HG03175 (cell line): ENCODE measurements around the gene ETAA1.

ENCODE experiments used
- ATAC-seq: cut with Tn5 transposase; IDR thresholded peaks from one replicate; pipeline ENCODE4 v1.9.1; 2021; ENCODE audit warnings: mild to moderate bottlenecking, moderate library complexity; ENCODE audit not compliant: unreplicated experiment

Gene ETAA1

DNA sequence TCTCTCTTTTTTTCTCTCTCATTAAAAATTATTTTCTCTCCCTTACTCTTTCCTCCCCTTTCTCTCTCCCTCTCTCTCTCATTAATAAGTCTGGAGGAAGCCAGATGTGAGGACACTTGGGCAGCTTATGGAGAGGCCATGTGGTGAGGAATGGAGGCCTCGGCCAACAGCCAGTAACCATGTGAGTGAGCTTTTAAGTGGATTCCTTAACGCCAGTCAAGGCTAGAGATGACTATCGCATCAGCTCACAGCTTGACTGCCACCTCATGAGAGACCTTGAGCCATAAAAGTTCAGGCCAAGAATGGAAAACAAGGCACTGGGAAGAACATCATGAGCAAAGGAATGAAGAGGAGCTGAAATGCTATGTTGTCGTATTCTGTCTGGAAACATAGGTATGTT, 39.1 kb downstream of the ETAA1 start:
- no peak for ATAC-seq

DNA sequence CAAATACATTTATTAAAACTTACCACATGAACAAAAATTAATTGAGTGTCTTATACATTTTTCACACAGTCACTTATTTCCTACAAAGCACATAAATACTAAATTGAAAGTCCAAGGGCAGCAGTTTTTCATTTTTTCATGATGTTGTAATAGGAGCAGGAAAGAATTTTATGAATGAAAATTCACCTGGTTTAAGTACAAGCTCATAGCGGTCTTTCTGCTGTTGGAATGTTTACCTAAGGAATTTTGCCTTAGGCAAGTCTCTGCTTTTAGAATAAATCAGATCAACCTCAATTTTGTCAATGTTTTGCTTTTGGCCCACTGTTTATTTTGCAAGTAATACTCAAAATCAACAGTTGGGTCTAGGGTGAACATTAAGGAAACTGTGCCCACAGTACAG, 40.0 kb downstream of the ETAA1 start:
- no peak for ATAC-seq

DNA sequence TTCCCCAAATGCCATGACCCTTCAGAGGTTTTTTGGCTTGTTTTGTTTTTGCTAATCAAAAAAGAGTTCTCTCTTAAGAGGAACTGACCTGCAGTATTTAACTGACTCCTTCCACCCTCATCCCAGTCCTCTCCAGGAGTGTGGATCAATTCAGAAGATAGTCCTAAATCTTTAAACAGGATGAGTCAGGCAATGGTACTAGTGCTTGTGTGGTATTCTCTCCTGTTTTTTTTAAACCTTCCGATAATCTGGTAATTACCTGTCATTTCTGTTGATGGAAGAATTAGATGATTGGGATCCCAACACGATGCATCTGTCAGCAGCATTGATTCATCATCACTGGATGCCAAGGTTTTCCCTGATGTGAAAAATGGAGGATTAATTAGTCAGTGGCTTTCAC, 41.2 kb downstream of the ETAA1 start:
- ATAC-seq = no peak

DNA sequence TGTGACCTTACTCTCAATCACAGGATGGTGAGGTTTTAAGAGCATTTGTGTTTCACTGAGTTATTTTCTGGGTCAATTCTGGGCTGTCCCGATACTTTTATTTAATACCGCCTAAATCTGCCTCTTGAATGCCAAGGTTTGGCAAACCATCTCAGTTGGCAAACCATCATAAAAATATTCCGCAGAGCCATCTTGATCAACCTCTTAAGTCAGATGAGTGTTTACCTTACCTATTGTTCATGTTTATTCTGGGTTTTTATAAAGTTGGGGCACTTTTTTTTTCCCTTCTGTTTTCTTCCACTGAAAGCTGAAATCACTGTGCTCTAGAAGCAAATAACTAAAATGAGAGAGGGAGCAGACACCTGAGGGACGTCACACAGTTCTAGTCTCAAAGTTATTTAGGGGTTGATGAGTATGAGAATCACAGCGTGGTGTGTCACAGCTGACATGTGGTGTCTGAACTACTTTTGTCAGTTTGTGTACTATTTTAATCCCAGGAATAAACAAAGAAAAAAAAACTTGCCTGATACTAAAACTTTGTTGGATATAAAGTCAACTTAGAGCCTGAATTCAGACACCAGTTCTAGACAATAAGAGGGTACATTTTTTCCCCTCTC, 48.6 kb downstream of the ETAA1 start:
- no peak for ATAC-seq

DNA sequence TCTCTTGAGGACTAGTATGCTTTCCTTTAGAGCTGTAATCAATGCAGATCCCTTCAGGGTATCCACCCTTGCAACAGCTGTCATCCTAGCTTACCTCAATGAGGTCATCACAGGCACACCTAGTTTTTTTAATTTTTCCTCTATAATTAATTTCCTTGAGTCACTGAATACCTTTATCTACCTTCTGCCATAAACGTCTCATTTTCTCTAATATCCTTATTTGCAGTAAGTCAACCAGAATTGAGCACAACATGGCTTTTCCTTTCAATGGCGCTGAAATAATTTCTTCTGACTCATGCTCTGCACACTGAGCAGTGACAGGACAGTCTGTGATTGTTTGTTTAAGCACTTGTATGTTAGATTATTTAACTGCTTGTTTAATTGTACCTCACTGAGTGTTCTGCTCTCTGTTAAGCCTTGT, 49.4 kb downstream of the ETAA1 start:
- ATAC-seq = no peak

DNA sequence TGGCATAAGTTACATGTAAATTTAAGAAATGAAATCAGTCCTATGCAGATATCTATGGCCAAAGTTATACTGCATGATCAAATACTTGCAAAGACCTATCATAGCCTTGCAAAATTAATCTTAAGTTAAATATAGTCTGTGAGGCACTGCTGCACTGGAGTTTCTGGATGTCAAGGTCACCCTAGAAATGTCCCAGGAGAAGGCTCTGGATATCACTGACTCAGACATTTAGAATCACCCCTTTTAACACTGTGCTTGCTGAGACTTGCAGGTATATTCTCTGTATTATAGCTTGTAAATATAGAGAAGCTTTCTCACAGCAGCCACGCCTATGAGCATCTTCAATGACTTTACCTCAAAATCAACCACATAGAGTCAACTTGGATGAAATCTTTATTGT, 51.5 kb downstream of the ETAA1 start:
- no peak for ATAC-seq

DNA sequence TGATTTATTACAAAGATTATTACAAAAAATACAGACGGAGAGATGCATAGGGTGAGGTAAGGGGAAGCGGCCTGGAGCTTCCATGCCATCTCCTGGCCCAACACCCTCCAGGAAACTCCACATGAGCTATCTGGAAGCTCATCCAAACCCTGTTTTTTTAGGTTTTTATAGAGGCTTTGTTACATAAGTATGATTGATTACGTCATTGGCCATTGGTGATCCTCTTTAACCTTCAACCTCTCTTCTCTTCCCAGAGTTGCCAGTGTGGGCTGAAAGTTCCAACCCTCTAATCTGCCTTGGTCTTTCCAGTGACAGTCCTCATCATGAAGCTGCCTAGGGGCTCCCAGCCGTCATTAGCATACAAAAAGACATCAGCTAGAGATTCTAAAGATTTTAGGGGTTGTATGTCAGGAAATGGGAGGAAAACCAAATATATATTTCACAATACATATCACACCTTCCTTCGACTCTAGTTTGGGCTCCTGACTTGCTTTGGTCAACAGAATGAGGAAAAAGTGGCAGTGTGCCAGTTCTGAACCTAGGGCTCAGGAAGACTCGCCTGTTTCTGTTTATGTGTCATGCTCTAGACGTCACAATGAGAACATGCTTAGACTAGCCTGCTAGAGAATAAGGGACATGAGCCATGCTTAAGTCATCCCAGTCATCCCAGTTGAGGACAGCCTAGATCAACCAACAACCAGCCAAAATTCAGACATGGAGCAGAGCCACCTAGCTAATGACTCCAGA, 54.1 kb downstream of the ETAA1 start:
- ATAC-seq = no peak

DNA sequence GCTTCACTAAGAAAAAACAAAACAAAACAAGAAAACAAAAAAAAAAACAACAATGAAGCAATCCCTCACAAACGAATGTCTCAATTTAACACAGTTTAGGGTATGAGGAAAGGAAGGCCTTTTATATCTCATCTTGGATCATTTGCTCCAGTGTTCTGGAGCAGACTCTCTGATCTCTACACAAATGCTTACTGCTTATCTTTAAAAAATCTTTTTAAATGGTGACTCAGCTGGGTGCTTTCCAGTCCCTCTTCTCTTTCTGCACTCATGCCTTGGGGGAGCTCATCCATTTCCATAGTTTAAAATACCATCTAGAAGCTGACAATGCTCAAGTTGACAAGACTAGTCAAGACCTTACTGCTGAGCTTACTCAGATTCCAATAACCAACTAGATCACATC, 56.2 kb downstream of the ETAA1 start:
- no peak for ATAC-seq

DNA sequence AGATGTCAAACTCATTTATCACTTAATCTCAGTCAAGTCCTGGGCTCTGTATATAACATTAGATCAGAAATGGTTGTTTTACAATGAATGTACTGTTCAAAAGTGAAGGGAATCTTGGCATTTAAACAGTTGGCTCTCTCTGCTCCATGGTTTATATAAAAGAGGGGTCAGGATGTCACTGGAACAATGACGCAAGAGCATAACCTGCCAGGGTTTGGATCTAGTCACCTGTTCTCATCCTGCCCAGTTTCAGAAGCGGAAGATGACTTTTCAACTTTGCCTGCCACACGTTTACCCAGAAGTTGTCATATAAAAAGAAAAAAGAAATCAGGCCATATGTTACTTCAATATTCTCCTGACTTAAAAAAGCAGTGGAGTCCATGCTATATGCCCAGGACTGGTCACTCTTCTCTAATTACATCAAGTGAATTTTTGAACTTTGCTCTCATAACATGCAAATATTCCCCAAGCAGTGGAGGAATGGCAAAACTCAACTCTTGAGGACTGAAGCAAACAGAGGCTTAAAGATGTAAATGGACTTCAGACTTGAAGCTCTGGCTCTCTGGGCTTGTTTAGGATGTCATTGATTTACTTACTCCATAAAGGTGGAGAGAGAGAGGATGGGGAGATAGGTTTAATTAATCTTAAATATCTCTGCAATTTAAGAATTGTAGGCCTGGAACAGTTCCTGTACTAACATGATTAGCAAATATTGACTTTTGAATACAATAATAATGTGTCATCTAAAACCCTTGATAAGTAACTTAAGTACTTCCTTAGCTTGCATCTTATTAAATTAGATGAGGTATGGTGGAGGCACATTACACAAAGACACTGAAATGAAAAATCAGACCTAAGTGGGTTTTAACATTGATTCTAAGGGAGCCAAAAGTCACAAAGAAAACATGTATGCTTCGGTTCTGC, 58.3 kb downstream of the ETAA1 start:
- ATAC-seq = no peak

DNA sequence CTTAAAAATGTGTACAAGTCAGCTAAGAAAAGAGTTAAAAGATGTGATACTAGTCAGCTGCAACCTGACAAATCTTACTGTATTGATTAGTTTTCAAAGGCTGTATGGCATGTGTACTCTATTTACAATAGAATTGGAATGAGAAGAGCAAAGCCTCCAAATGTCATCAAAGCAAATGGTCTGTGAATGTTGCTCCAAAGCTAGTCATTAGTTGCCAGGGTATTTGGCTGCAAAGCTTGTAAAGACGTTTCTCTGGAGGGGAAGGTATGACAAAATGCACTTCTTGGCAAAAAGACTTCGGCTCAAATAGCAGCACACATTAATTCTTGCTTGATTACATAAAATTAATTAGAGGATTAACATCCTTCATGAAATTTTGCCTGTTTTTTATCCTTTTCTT, 59.3 kb downstream of the ETAA1 start:
- ATAC-seq = no peak

DNA sequence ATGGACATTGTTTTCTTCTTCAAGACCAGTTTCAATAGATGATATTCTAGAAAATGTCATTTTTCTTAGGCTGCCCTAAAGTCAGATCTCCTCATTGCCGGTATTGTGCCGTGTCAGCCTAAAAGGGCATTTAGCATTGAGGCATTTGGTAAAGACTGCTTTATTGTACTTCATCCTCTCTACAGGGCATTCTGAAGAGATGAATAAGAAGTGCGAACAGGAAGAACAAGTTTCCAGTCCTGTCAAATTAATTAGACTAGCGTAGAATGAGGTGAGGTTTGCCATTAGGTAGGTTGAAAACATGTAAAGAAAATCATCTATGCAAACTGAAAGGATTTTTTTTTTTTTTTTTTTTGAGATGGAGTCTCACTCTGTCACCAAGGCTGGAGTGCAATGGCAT, 60.6 kb downstream of the ETAA1 start:
- no peak for ATAC-seq

DNA sequence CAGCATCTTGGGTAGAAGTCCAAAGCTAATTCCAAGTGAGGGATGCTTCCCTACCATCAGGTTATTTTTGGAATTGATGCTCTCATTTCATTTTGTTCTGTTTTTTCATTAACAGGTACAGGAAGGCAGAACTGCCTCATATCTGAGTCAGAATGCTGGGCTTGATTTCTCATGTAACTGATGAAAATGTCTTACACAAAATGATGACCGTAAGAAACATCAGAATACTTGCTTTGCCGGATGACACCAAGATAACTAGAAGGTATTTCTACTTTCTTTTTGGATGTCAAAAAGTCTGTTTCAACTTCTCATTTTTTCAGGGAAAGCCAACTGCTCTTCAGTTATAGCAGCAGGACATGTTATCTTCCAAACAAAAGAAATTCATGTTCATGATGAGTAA, 62.6 kb downstream of the ETAA1 start:
- no peak for ATAC-seq
